ENCODE data around the gene PRR7.

DNA sequence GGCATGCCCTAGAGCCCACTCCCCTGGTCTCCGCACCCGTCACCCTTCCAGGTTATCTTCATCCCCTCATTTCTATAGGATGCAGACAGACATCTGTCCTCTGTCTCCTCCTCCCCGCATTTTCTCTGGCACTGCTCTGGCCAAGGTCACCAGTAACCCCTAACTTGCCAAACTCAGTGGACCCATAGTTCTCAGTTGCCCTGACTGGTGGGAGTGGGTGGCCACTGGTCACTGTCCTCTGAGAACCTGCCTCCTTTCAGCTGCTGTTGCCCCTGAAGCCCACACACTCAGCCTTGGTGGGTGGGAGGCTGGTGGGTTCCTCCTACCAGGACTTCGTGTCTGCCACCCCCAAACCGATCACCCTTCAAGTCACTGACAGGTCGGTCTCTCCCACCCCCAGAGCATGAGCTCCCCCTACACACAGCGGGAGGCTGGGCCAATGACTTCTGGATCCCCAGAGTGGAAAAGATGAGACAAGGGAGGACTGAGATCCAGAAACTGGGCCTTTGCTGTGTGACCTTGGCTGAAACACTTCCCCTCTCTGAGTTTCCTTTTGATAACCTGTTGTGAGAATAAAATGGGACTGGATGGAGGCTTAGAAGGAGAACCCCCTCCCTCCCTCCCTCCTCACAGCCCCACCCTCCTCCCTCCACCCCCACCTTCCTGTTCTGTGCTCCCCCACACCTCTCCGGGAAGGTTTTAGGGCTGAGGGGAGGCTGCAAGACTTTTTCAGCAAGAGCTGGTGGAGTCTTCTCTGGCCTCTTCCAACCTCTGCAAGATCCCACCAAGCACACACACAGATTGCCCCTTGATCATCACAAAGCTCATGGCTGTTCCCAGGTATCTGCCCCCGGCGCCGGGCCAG, 29.2 kb downstream of the PRR7 start:
- TF ChIP-seq EP300 (IDR thresholded peaks at IDR 0.05) (no peak), POLR2A (IDR thresholded peaks at IDR 0.05) (no peak)
- TF ChIP-seq, protein P1, sequence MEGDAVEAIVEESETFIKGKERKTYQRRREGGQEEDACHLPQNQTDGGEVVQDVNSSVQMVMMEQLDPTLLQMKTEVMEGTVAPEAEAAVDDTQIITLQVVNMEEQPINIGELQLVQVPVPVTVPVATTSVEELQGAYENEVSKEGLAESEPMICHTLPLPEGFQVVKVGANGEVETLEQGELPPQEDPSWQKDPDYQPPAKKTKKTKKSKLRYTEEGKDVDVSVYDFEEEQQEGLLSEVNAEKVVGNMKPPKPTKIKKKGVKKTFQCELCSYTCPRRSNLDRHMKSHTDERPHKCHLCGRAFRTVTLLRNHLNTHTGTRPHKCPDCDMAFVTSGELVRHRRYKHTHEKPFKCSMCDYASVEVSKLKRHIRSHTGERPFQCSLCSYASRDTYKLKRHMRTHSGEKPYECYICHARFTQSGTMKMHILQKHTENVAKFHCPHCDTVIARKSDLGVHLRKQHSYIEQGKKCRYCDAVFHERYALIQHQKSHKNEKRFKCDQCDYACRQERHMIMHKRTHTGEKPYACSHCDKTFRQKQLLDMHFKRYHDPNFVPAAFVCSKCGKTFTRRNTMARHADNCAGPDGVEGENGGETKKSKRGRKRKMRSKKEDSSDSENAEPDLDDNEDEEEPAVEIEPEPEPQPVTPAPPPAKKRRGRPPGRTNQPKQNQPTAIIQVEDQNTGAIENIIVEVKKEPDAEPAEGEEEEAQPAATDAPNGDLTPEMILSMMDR (IDR thresholded peaks at IDR 0.05): no peak
